Effector memory CD4-positive, alpha-beta T cell (primary cell): ENCODE results near the gene SBF2.
"Not testable (repeated sequence)": the region's sequence is repeated elsewhere in the genome, so short reads cannot be mapped to it uniquely, and the experiment has no call there.

Experiments
- DNase-seq, 3 donors: peaks; one replicate each; pipeline ENCODE4 v3.0.0-alpha.2; 2020
- H3K27ac ChIP-seq: 2 replicates; pipeline ENCODE4 v1.7.0; 2013; ENCODE audit warnings: mild to moderate bottlenecking, low read length, moderate library complexity; ENCODE audit not compliant: insufficient read depth, poor library complexity, severe bottlenecking
- H3K27me3 ChIP-seq: replicated peaks from 2 replicates; pipeline ENCODE4 v1.7.0; 2013; ENCODE audit warnings: mild to moderate bottlenecking, low read length; ENCODE audit not compliant: insufficient read depth, control insufficient read depth, poor library complexity, severe bottlenecking
- H3K36me3 ChIP-seq: 2 replicates; pipeline ENCODE4 v1.7.0; 2013; ENCODE audit warnings: mild to moderate bottlenecking, low read length, moderate library complexity; ENCODE audit not compliant: control insufficient read depth, insufficient read depth
- H3K4me1 ChIP-seq: 2 replicates; pipeline ENCODE4 v1.7.0; 2013; ENCODE audit warnings: low read length, mild to moderate bottlenecking; ENCODE audit not compliant: control insufficient read depth, insufficient read depth, poor library complexity, severe bottlenecking
- H3K4me3 ChIP-seq: 2 replicates; pipeline ENCODE4 v1.7.0; 2013; ENCODE audit warnings: low read length, low read depth, mild to moderate bottlenecking; ENCODE audit not compliant: insufficient read depth, poor library complexity, severe bottlenecking
- H3K9me3 ChIP-seq: 2 replicates; pipeline ENCODE4 v1.7.0; 2013; ENCODE audit warnings: mild to moderate bottlenecking, low read length, moderate library complexity; ENCODE audit not compliant: control insufficient read depth

SBF2 gene

GRCh38 chr11:10042699-10043098 lies 251.3 kb downstream of the SBF2 start:
- Histone ChIP-seq H3K4me1 (no peaks in the 10 kb centered on the region), H3K9me3 (peaks cover 6% of the 10 kb centered on the region), H3K27me3 (no peaks in the 10 kb centered on the region), H3K4me3 (no peak overlapping the region), H3K27ac (no peak overlapping the region), H3K36me3 (no peaks in the 10 kb centered on the region)
- DNase-seq, result no peak

DNA sequence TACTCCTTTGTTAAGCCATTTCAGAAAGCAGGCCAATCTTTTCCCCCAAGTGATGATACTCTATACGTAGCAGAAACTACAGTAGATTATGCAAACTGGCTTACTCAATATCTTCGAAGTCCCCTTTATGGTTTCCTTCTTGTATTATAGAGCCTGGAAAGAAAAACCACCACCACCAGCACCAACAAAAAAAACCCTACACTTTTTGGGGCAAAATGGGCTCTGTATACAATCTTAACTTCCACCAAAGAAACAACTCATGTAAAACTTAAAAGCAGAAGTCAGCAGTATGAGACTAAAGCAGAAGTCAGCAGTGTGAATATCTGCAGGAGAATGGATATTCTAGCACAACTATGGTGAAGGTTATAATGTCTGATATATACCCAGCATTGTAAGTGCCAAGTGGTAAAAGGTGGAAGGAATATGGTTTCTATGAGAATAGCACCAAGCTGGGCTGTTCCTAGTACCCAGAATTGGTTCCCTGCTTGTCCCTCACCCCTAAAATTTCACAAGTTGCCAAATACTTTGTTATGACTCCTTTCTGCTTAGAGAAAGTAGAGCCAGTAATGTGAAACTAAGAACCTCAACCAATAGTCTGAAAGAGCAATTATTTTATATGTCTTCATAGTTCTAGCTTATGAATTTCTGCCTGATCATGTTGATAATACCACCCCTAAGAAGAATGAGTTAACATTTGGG lies 252.1 kb downstream of the SBF2 start:
- Histone ChIP-seq H3K9me3 (peaks cover 6% of the 10 kb centered on the region), H3K4me3 (no peak overlapping the region)
- DNase-seq, result no peak

GRCh38 chr11:10041332-10041731 lies 252.7 kb downstream of the SBF2 start:
- Histone ChIP-seq H3K4me1 (no peaks in the 10 kb centered on the region), H3K4me3 (no peak overlapping the region), H3K27ac (no peak overlapping the region), H3K27me3 (no peaks in the 10 kb centered on the region), H3K9me3 (peaks cover 6% of the 10 kb centered on the region), H3K36me3 (no peaks in the 10 kb centered on the region)
- no peak for DNase-seq

More for the DNA sequence above, 252.1 kb downstream of the SBF2 start:
- H3K27ac ChIP-seq, result no peak overlapping the region
- no peaks in the 10 kb centered on the region for H3K27me3 ChIP-seq
- H3K4me1 ChIP-seq, result no peaks in the 10 kb centered on the region
- no peaks in the 10 kb centered on the region for H3K36me3 ChIP-seq

GRCh38 chr11:10038521-10039302 lies 255.3 kb downstream of the SBF2 start:
- H3K27ac ChIP-seq, result no peak overlapping the region
- no peaks in the 10 kb centered on the region for H3K9me3 ChIP-seq
- H3K4me3 ChIP-seq, result no peak overlapping the region
- no peaks in the 10 kb centered on the region for H3K27me3 ChIP-seq
- no peaks in the 10 kb centered on the region for H3K36me3 ChIP-seq
- H3K4me1 ChIP-seq, result no peaks in the 10 kb centered on the region
- DNase-seq, result no peak

GRCh38 chr11:10035932-10036331 lies 258.1 kb downstream of the SBF2 start:
- not testable (repeated sequence) for H3K27me3 ChIP-seq, H3K9me3 ChIP-seq, H3K4me3 ChIP-seq, DNase-seq, H3K36me3 ChIP-seq, H3K27ac ChIP-seq, H3K4me1 ChIP-seq

GRCh38 chr11:10032935-10033334 lies 261.1 kb downstream of the SBF2 start:
- Histone ChIP-seq H3K27me3 (no peaks in the 10 kb centered on the region), H3K27ac (no peak overlapping the region), H3K4me1 (no peaks in the 10 kb centered on the region), H3K36me3 (no peaks in the 10 kb centered on the region), H3K4me3 (no peak overlapping the region), H3K9me3 (no peaks in the 10 kb centered on the region)
- DNase-seq, result no peak

- Histone ChIP-seq H3K27me3 (no peaks in the 10 kb centered on the region), H3K27ac (no peak overlapping the region), H3K4me1 (no peaks in the 10 kb centered on the region), H3K4me3 (no peak overlapping the region), H3K9me3 (no peaks in the 10 kb centered on the region), H3K36me3 (no peaks in the 10 kb centered on the region)
- no peak for DNase-seq
These were observed 263.9 kb downstream of the SBF2 start for GRCh38 chr11:10030122-10030490.

- no peak overlapping the region for H3K27ac ChIP-seq
- DNase-seq, result no peak
- H3K4me1 ChIP-seq, result no peaks in the 10 kb centered on the region
- no peak overlapping the region for H3K4me3 ChIP-seq
- no peaks in the 10 kb centered on the region for H3K27me3 ChIP-seq
- H3K36me3 ChIP-seq, result no peaks in the 10 kb centered on the region
- H3K9me3 ChIP-seq, result no peaks in the 10 kb centered on the region
These were observed 264.5 kb downstream of the SBF2 start for GRCh38 chr11:10029386-10030121.

- DNase-seq, result no peak
- H3K9me3 ChIP-seq, result no peaks in the 10 kb centered on the region
- H3K36me3 ChIP-seq, result no peaks in the 10 kb centered on the region
- no peak overlapping the region for H3K4me3 ChIP-seq
- H3K27me3 ChIP-seq, result no peaks in the 10 kb centered on the region
- no peak overlapping the region for H3K27ac ChIP-seq
- H3K4me1 ChIP-seq, result no peaks in the 10 kb centered on the region
These were observed 267.5 kb downstream of the SBF2 start for GRCh38 chr11:10026514-10026913.

DNA sequence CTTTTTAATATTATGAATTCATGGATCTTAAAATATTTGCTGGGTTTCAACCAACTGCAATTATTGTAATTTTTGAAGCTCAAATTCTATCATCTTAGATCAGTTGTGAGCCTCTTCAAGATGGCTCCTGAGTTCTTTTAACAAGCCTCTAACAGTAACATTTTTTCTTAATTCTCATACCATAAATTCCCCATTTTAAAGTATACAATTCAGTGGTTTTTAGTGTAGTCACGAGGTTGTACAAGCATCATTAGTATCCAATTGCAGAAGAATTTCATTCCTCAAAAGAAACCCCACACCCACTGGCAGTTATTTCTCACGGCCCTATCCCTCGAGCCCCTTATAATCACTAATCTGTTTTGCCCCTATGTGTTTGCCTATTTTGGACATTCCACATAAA lies 270.8 kb downstream of the SBF2 start:
- Histone ChIP-seq H3K36me3 (no peaks in the 10 kb centered on the region), H3K9me3 (no peaks in the 10 kb centered on the region), H3K27me3 (no peaks in the 10 kb centered on the region), H3K4me1 (no peaks in the 10 kb centered on the region), H3K27ac (no peak overlapping the region), H3K4me3 (no peak overlapping the region)
- DNase-seq, result no peak
